NT2/D1 (cell line): Measurements from ENCODE around the gene FRAS1.
"Not testable (repeated sequence)": the region's sequence is repeated elsewhere in the genome, so short reads cannot be mapped to it uniquely, and the experiment has no call there.

Source experiments
- SUZ12 ChIP-seq: IDR thresholded peaks from 2 replicates; pipeline ENCODE4 v1.6.1; 2011; ENCODE audit not compliant: insufficient read length, insufficient read depth; ENCODE audit errors: extremely low read depth
- YY1 ChIP-seq: IDR thresholded peaks from 2 replicates; pipeline ENCODE4 v1.6.1; 2011; ENCODE audit not compliant: insufficient read length, insufficient read depth

GRCh38 chr4:78092350-78092749, 35.2 kb downstream of the FRAS1 start:
- not testable (repeated sequence) for TF ChIP-seq YY1, SUZ12
